Endothelial cell of umbilical vein (primary cell): ENCODE measurements around the gene BBLN. TPM values are rescaled to one million over a fixed set of nuclear protein-coding genes. Genes with fewer than 3 reads are reported as not detected.

Source experiments
- BruUV-seq: library from RNA; stranded (reverse); fragments of 400-500 nt; replicated peaks from 2 replicates; lab custom pipeline; 2021; lab: Mats Ljungman, UMichigan
- CTCF ChIA-PET: fragments of 300-600, 350-600 bp; sonication (Branson Sonifier 250); formaldehyde crosslinking; loops from one replicate; lab custom pipeline; 2021; ENCODE audit warnings: antibody characterized with exemption, inconsistent platforms; lab: Charles Lee
- POLR2A ChIA-PET: fragments of 300-600, 350-600 bp; sonication (Branson Sonifier 250); formaldehyde crosslinking; loops from one replicate; lab custom pipeline; 2021; ENCODE audit warnings: antibody characterized with exemption, inconsistent platforms; lab: Charles Lee
- DNase-seq: peaks from one replicate; pipeline ENCODE4 v3.0.0-alpha.2; 2011; ENCODE audit warnings: low read depth, low spot score
- FAIRE-seq: peaks from 2 replicates; lab custom pipeline; 2011; peaks lifted over from hg19 to GRCh38; lab: Jason Lieb, UNC
- H2AFZ ChIP-seq: 2 replicates; pipeline ENCODE4 v1.6.0; 2012; ENCODE audit warnings: low read depth, low read length, control low read depth, inconsistent platforms
- H3K27ac ChIP-seq: 2 replicates; pipeline ENCODE4 v1.5.1; 2011; ENCODE audit warnings: low read depth, mild to moderate bottlenecking, control low read depth, low read length, moderate library complexity; ENCODE audit not compliant: insufficient read depth
- H3K27me3 ChIP-seq, 2 experiments: 2 replicates each; pipeline versions ENCODE4 v1.6.0 to v1.6.1; 2011; ENCODE audit warnings: low read length in 2 of 2, mixed read lengths in 1 of 2; ENCODE audit not compliant: control insufficient read depth in 2 of 2, insufficient read depth in 2 of 2
- H3K36me3 ChIP-seq, 2 experiments: 2 replicates in 1 of 2; 3 replicates in 1 of 2; pipeline ENCODE4 v1.5.1; 2011; ENCODE audit warnings: low read length in 2 of 2, mild to moderate bottlenecking in 1 of 2, moderate library complexity in 1 of 2; ENCODE audit not compliant: control insufficient read depth in 2 of 2, insufficient read depth in 2 of 2; ENCODE audit errors: extremely low read depth in 1 of 2
- H3K4me1 ChIP-seq: 3 replicates; pipeline ENCODE4 v1.5.1; 2011; ENCODE audit warnings: mild to moderate bottlenecking, low read length; ENCODE audit not compliant: control insufficient read depth, insufficient read depth; ENCODE audit errors: extremely low read depth
- H3K4me2 ChIP-seq: 2 replicates; pipeline ENCODE4 v1.6.1; 2011; ENCODE audit warnings: low read length, control low read depth, mixed read lengths; ENCODE audit not compliant: insufficient read depth
- H3K4me3 ChIP-seq, 3 experiments: fragments of 200-600 bp in 1 of 3; sonication (generic), shearing (Covaris generic) in 1 of 3; replicated peaks in 1 of 3; 2 replicates each; pipeline ENCODE4 v1.5.1; 2011 to 2016; ENCODE audit warnings: control low read depth in 3 of 3, low read length in 3 of 3, mild to moderate bottlenecking in 2 of 3, inconsistent platforms in 1 of 3, low read depth in 1 of 3, moderate library complexity in 1 of 3; ENCODE audit not compliant: insufficient read depth in 1 of 3
- H3K79me2 ChIP-seq: 2 replicates; pipeline ENCODE4 v1.6.0; 2012; ENCODE audit warnings: low read length, inconsistent platforms; ENCODE audit not compliant: control insufficient read depth, insufficient read depth
- H3K9ac ChIP-seq: replicated peaks from 2 replicates; pipeline ENCODE3; 2011; ENCODE audit warnings: low read length, control low read depth; ENCODE audit not compliant: insufficient read depth; ENCODE audit errors: extremely low read depth
- H3K9me1 ChIP-seq: replicated peaks from 3 replicates; pipeline ENCODE4 v1.6.0; 2011; ENCODE audit warnings: mild to moderate bottlenecking, low read length; ENCODE audit not compliant: control insufficient read depth, insufficient read depth; ENCODE audit errors: extremely low read depth
- H3K9me3 ChIP-seq: replicated peaks from 2 replicates; pipeline ENCODE4 v1.5.1; 2012; ENCODE audit warnings: low read length, inconsistent platforms; ENCODE audit not compliant: control insufficient read depth, insufficient read depth
- H4K20me1 ChIP-seq: replicated peaks from 2 replicates; pipeline ENCODE3; 2011; ENCODE audit warnings: mild to moderate bottlenecking, low read length; ENCODE audit not compliant: control insufficient read depth, insufficient read depth; ENCODE audit errors: extremely low read depth
- EZH2 ChIP-seq: IDR thresholded peaks from 2 replicates; pipeline ENCODE4 v1.6.1; 2012; ENCODE audit warnings: borderline replicate concordance, low read depth, mild to moderate bottlenecking, moderate library complexity, low read length, inconsistent platforms; ENCODE audit not compliant: severe bottlenecking
- FOS ChIP-seq: IDR thresholded peaks from 2 replicates; pipeline ENCODE4 v1.6.1; 2011; ENCODE audit warnings: mild to moderate bottlenecking, low read length, moderate library complexity, borderline replicate concordance; ENCODE audit not compliant: insufficient read depth
- GATA2 ChIP-seq: IDR thresholded peaks from 2 replicates; pipeline ENCODE4 v1.7.0; 2011; ENCODE audit warnings: low read depth, mild to moderate bottlenecking, moderate library complexity, mixed read lengths, low read length; ENCODE audit not compliant: insufficient read length, insufficient read depth
- MAX ChIP-seq: IDR thresholded peaks from 2 replicates; pipeline ENCODE4 v1.6.1; 2011; ENCODE audit not compliant: insufficient read depth, insufficient read length
- MYC ChIP-seq: IDR thresholded peaks from one replicate; pipeline ENCODE4 v1.6.1; 2011; ENCODE audit warnings: mild to moderate bottlenecking, low read depth, low read length
- POLR2A ChIP-seq: IDR thresholded peaks from 2 replicates; pipeline ENCODE4 v1.6.1; 2012; ENCODE audit warnings: low read depth, mild to moderate bottlenecking, control low read depth, low read length
- POLR2AphosphoS5 ChIP-seq: IDR thresholded peaks from 2 replicates; pipeline ENCODE4 v1.6.1; 2012; ENCODE audit warnings: low read depth, mild to moderate bottlenecking, control low read depth, low read length, moderate library complexity; ENCODE audit not compliant: insufficient read depth
- dilution Hi-C: fragments of 300-500 bp; cut with MboI; formaldehyde crosslinking; loops from one replicate; pipeline ENCODE4 v1.15.0; 2019; ENCODE audit warnings: low sequenced_read_pairs; ENCODE audit not compliant: extremely low pct_ligation_motif_present
- intact Hi-C: fragments of 100-400 bp; cut with micrococcal nuclease; formaldehyde crosslinking; loops from one replicate; pipeline ENCODE4 v1.10.0; 2022
- polyA plus RNA-seq, 4 experiments: library from polyadenylated mRNA; depleted of rRNA in 3 of 4; stranded (reverse) in 3 of 4; unstranded in 1 of 4; fragments of >200 nt; gene quantifications; 2 replicates each; pipeline versions ENCODE4 v1.2.1 to v1.2.3, GENCODE V29; 2011 to 2012; ENCODE audit warnings: missing spikeins in 1 of 4
- total RNA-seq: library from RNA; stranded (reverse); gene quantifications from 2 replicates; pipeline ENCODE4 v1.2.3, GENCODE V29; 2021

BBLN gene
- total and polyA plus RNA-seq, 2 donors (not counting 3 experiments of a cell fraction or from before 2014, with no cell fraction given): 51.0 to 124 TPM

- CTCF ChIA-PET: interaction anchor here (0.5 to 1.9 kb wide), 12 partner anchors 10 to 253 kb away, joined by 3 to 6 read pairs (median 3); no protein-coding TSS in a partner anchor
- DNase-seq (no peak), FAIRE-seq (no peak)
- BruUV-seq: no TSS peak
- intact Hi-C loops: loop anchor here (1.0 to 2.0 kb wide), 2 partner anchors 7 to 30 kb away; partner anchors contain the start of gene BBLN
- no peak for TF ChIP-seq POLR2A
- TF ChIP-seq POLR2AphosphoS5: no peak
- no peak for TF ChIP-seq FOS
- no peak for TF ChIP-seq GATA2
- TF ChIP-seq MYC: no peak
- no peak for TF ChIP-seq MAX
- TF ChIP-seq EZH2: no peak
- Histone ChIP-seq H3K27me3 (no peaks in the 10 kb centered on the region), H3K4me1 (peaks cover 11% of the 10 kb centered on the region), H3K4me3 (peak overlapping the region; percentile 70 to 89 (median 76)), H3K9ac (peak overlapping the region; percentile 82), H3K36me3 (peaks cover 7 to 15% of the 10 kb centered on the region in 2 experiments), H4K20me1 (no peaks in the 10 kb centered on the region), H3K27ac (no peak overlapping the region), H2AFZ (peak overlapping the region; percentile 94), H3K9me3 (no peaks in the 10 kb centered on the region), H3K4me2 (peak overlapping the region; percentile 57), H3K79me2 (peaks cover 17% of the 10 kb centered on the region), H3K9me1 (no peaks in the 10 kb centered on the region)
- dilution Hi-C loops: no loop called here
- POLR2A ChIA-PET: no interaction called here
Measured at GRCh38 chr9:128190516-128191405, 30.7 kb downstream of the BBLN start.
